HepG2 (cell line): Measurements from ENCODE around the gene GJC2. TPM values are rescaled to one million over a fixed set of nuclear protein-coding genes. Genes with fewer than 3 reads are reported as not detected.

Source experiments
- ATAC-seq: fragments of 200-7000 bp; cut with Tn5 transposase; 3 replicates; pipeline ENCODE4 v1.9.1; 2020; ENCODE audit warnings: mild to moderate bottlenecking, moderate library complexity
- BruUV-seq: library from RNA; stranded (reverse); fragments of 400-500 nt; replicated peaks from 2 replicates; lab custom pipeline; 2021; lab: Mats Ljungman, UMichigan
- CTCF ChIA-PET: fragments of 300-600 bp; formaldehyde crosslinking; extraction: SDS; loops from one replicate; lab custom pipeline; 2021; ENCODE audit warnings: low total read pairs, inconsistent platforms, low intra/inter-chr PET ratio; lab: Yijun Ruan, JAX
- POLR2A ChIA-PET: fragments of 350-600 bp; sonication (Branson Sonifier 250); formaldehyde crosslinking; loops from one replicate; lab custom pipeline; 2020; ENCODE audit warnings: antibody characterized with exemption, inconsistent platforms; lab: Yijun Ruan, JAX
- DNase-seq: peaks from one replicate; pipeline ENCODE4 v3.0.0-alpha.2; 2015; ENCODE audit warnings: low spot score
- FAIRE-seq: peaks from 3 replicates; lab custom pipeline; 2011; peaks lifted over from hg19 to GRCh38; lab: Jason Lieb, UNC
- H2AFZ ChIP-seq: one replicate; pipeline ENCODE4 v1.6.1; 2011; ENCODE audit warnings: low read length, inconsistent platforms
- H3K27ac ChIP-seq: fragments of 300-600 bp; 3 replicates; pipeline ENCODE4 v1.8.0; 2011; ENCODE audit warnings: mixed run types, mild to moderate bottlenecking, mixed read lengths, low read length, inconsistent platforms; ENCODE audit not compliant: insufficient read depth; ENCODE audit errors: extremely low read length
- H3K27me3 ChIP-seq, 2 experiments: fragments of 200-600 bp in 1 of 2; 2 replicates in 1 of 2; 3 replicates in 1 of 2; pipeline versions ENCODE4 v1.6.0 to v1.8.0; 2011; ENCODE audit warnings: low read length in 2 of 2, mild to moderate bottlenecking in 2 of 2, moderate library complexity in 2 of 2, inconsistent platforms in 1 of 2; ENCODE audit not compliant: insufficient read depth in 2 of 2, control insufficient read depth in 1 of 2
- H3K36me3 ChIP-seq, 2 experiments: fragments of 200-600 bp in 1 of 2; replicated peaks in 1 of 2; 2 replicates in 1 of 2; 3 replicates in 1 of 2; pipeline versions ENCODE4 v1.5.1 to v1.8.0; 2011; ENCODE audit warnings: low read length in 2 of 2, inconsistent platforms in 1 of 2; ENCODE audit not compliant: insufficient read depth in 2 of 2, control insufficient read depth in 1 of 2
- H3K4me1 ChIP-seq: 2 replicates; pipeline ENCODE4 v1.5.1; 2012; ENCODE audit warnings: low read length, inconsistent platforms; ENCODE audit not compliant: insufficient read depth
- H3K4me2 ChIP-seq: 2 replicates; pipeline ENCODE4 v1.6.0; 2011; ENCODE audit warnings: low read depth, low read length, inconsistent platforms
- H3K4me3 ChIP-seq, 3 experiments: fragments of 200-600 bp in 1 of 3; sonication (generic), shearing (Covaris generic) in 1 of 3; replicated peaks in 1 of 3; 2 replicates each; pipeline ENCODE4 v1.5.1; 2011 to 2016; ENCODE audit warnings: low read length in 3 of 3, inconsistent platforms in 2 of 3, low read depth in 2 of 3, mild to moderate bottlenecking in 2 of 3, control low read depth in 1 of 3, mixed read lengths in 1 of 3; ENCODE audit not compliant: insufficient read depth in 1 of 3
- H3K79me2 ChIP-seq: one replicate; pipeline ENCODE4 v1.6.1; 2011; ENCODE audit warnings: low read length, inconsistent platforms; ENCODE audit not compliant: insufficient read depth
- H3K9ac ChIP-seq: 2 replicates; pipeline ENCODE4 v1.6.0; 2011; ENCODE audit warnings: mild to moderate bottlenecking, low read depth, low read length, inconsistent platforms; ENCODE audit not compliant: insufficient read depth
- H3K9me3 ChIP-seq: 2 replicates; pipeline ENCODE4 v1.5.1; 2012; ENCODE audit warnings: mild to moderate bottlenecking, low read length
- H4K20me1 ChIP-seq: 2 replicates; pipeline ENCODE4 v1.6.0; 2011; ENCODE audit warnings: inconsistent platforms, mild to moderate bottlenecking, low read length, moderate library complexity; ENCODE audit not compliant: insufficient read depth
- AHDC1 ChIP-seq: sonication (generic); formaldehyde crosslinking; IDR thresholded peaks from 2 replicates; pipeline ENCODE4 v1.5.1; 2020; ENCODE audit warnings: mild to moderate bottlenecking, missing genetic modification reagents, borderline replicate concordance
- BCL6 ChIP-seq: IDR thresholded peaks from 2 replicates; pipeline ENCODE4 v1.6.1; 2016; ENCODE audit warnings: missing genetic modification reagents, missing compliant biosample characterization
- ETV6 ChIP-seq: sonication (generic); formaldehyde crosslinking; conservative IDR thresholded peaks from 2 replicates; pipeline ENCODE4 v1.4.0; 2020; ENCODE audit warnings: missing genetic modification reagents
- GABPB1 ChIP-seq: IDR thresholded peaks from 2 replicates; pipeline ENCODE4 v1.6.1; 2016; ENCODE audit warnings: mild to moderate bottlenecking, missing genetic modification reagents, moderate library complexity, missing compliant biosample characterization
- KDM6A ChIP-seq: IDR thresholded peaks from 2 replicates; pipeline ENCODE4 v1.6.1; 2016; ENCODE audit warnings: low read depth
- KMT2A ChIP-seq: sonication (generic); formaldehyde crosslinking; IDR thresholded peaks from 2 replicates; pipeline ENCODE4 v1.4.0; 2020; ENCODE audit warnings: missing genetic modification reagents
- LCORL ChIP-seq, 2 experiments: fragments of 450-650 bp in 1 of 2; sonication (generic) in 1 of 2; formaldehyde crosslinking in 1 of 2; IDR thresholded peaks; 2 replicates each; pipeline versions ENCODE4 v1.5.0 to v1.6.1; 2017 to 2020; ENCODE audit warnings: antibody characterized with exemption in 1 of 2, missing genetic modification reagents in 1 of 2
- MED1 ChIP-seq: sonication (generic); formaldehyde crosslinking; IDR thresholded peaks from 2 replicates; pipeline ENCODE4 v1.4.0; 2020; ENCODE audit warnings: missing genetic modification reagents
- PCBP1 ChIP-seq: fragments of 200-400 bp; formaldehyde crosslinking; IDR thresholded peaks from 2 replicates; pipeline ENCODE4 v1.6.1; 2017; ENCODE audit warnings: mild to moderate bottlenecking, low read depth, low read length, borderline replicate concordance
- TMF1 ChIP-seq: sonication (generic); formaldehyde crosslinking; IDR thresholded peaks from 2 replicates; pipeline ENCODE4 v1.8.1; 2022; ENCODE audit warnings: low read depth, missing genetic modification reagents
- ZNF260 ChIP-seq: sonication (generic); formaldehyde crosslinking; IDR thresholded peaks from 2 replicates; pipeline ENCODE4 v1.4.0; 2020; ENCODE audit warnings: missing genetic modification reagents, low read depth, mild to moderate bottlenecking, borderline replicate concordance
- ZNF75D ChIP-seq: sonication (generic); formaldehyde crosslinking; IDR thresholded peaks from 2 replicates; pipeline ENCODE4 v1.8.1; 2023; ENCODE audit warnings: missing genetic modification reagents, mild to moderate bottlenecking, borderline replicate concordance
- ZNF83 ChIP-seq: sonication (generic); formaldehyde crosslinking; IDR thresholded peaks from 2 replicates; pipeline ENCODE4 v1.4.0; 2020; ENCODE audit warnings: missing genetic modification reagents, mild to moderate bottlenecking, borderline replicate concordance
- WGBS: methylation state at CpG from one replicate; pipeline ENCODE4 v1.1.6; 2017; ENCODE audit warnings: low lambda C conversion rate; 5-methylcytosine and 5-hydroxymethylcytosine counted together
- in situ Hi-C: cut with HindIII; loops from 2 replicates; pipeline ENCODE4 v1.10.0; 2017; ENCODE audit warnings: low pct_unique_long_range_greater_than_20kb; ENCODE audit not compliant: extremely low pct_ligation_motif_present
- intact Hi-C: fragments of 100-400 bp; cut with micrococcal nuclease; formaldehyde crosslinking; loops from one replicate; pipeline ENCODE4 v1.10.0; 2022; ENCODE audit not compliant: unreplicated experiment
- polyA plus RNA-seq, 8 experiments: library from polyadenylated mRNA; depleted of rRNA in 3 of 8; stranded (reverse) in 7 of 8; unstranded in 1 of 8; fragments of >200 nt; fragmentation: Illumina TruSeq in 4 of 8; extraction: Trizol in 4 of 8; gene quantifications; 2 replicates each; pipeline versions ENCODE4 v1.2.1 to v1.2.3, GENCODE V29; 2011 to 2016; ENCODE audit warnings: low read depth in 4 of 8, missing spikeins in 1 of 8, mixed read lengths in 1 of 8; ENCODE audit not compliant: insufficient read depth in 1 of 8
- total RNA-seq, 5 experiments: library from RNA; depleted of rRNA; stranded (reverse); fragments of >200 nt; fragmentation: Illumina TruSeq; extraction: Trizol; gene quantifications; 2 replicates each; pipeline ENCODE4 v1.2.3, GENCODE V29; 2016; ENCODE audit warnings: low read depth in 1 of 5
- TF ChIP-seq, protein P1 (sequence below): IDR thresholded peaks from 2 replicates; pipeline ENCODE4 v1.6.1; 2016; ENCODE audit warnings: missing compliant biosample characterization, missing genetic modification reagents, borderline replicate concordance
- TF ChIP-seq, protein P2 (sequence below): sonication (generic); formaldehyde crosslinking; IDR thresholded peaks from 2 replicates; pipeline ENCODE4 v1.8.1; 2023; ENCODE audit warnings: mild to moderate bottlenecking, inconsistent platforms, moderate library complexity, missing genetic modification reagents, borderline replicate concordance

The GJC2 gene
- total and polyA plus RNA-seq, 2 of the 13 experiments (the other 11 are each of a cell fraction or from before 2014, with no cell fraction given), result 1.6 to 3.8 TPM

- TF ChIP-seq KDM6A (CRISPR knock-in tag) (no peak), ZNF75D (CRISPR knock-in tag) (no peak), LCORL (IDR thresholded peaks at IDR 0.05) (no peak), LCORL (CRISPR knock-in tag; IDR thresholded peaks at IDR 0.05) (0 out of 2 replicates have a peak, but pooled peaks have one; percentile 52), MED1 (CRISPR knock-in tag) (no peak), ZNF83 (CRISPR knock-in tag) (peak; percentile 49; the same call in 1 of the 2 replicates), PCBP1 (no peak), GABPB1 (CRISPR knock-in tag) (peak; percentile 12; the same call in 1 of the 2 replicates)
- TF ChIP-seq, protein P1, sequence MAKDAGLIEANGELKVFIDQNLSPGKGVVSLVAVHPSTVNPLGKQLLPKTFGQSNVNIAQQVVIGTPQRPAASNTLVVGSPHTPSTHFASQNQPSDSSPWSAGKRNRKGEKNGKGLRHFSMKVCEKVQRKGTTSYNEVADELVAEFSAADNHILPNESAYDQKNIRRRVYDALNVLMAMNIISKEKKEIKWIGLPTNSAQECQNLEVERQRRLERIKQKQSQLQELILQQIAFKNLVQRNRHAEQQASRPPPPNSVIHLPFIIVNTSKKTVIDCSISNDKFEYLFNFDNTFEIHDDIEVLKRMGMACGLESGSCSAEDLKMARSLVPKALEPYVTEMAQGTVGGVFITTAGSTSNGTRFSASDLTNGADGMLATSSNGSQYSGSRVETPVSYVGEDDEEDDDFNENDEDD (CRISPR knock-in tag), result no peak
Observed at GRCh38 chr1:228160201-228160761, 10.6 kb downstream of the GJC2 start (continued).

- Histone ChIP-seq H3K27me3 (no peaks in the 10 kb centered on the region; a peak in 1 of 5 replicates), H3K9ac (no peak overlapping the region), H3K27ac (no peak overlapping the region), H3K4me3 (no peak overlapping the region), H3K36me3 (no peaks in the 10 kb centered on the region), H3K79me2 (no peaks in the 10 kb centered on the region), H2AFZ (no peak overlapping the region), H4K20me1 (peaks cover 3% of the 10 kb centered on the region; the same call in 1 of the 2 replicates), H3K4me2 (peak overlapping the region; percentile 34; the same call in 1 of the 2 replicates), H3K4me1 (peaks cover 56% of the 10 kb centered on the region), H3K9me3 (no peaks in the 10 kb centered on the region)
- no TSS peak for BruUV-seq
- intact Hi-C loops, result no loop called here
- in situ Hi-C loops, result no loop called here
- ChIA-PET CTCF (no interaction called here), POLR2A (interaction anchor here (0.8 to 2.8 kb wide), 2 partner anchors 10 to 12 kb away, joined by 4 to 16 read pairs; partner anchors contain the start of gene GJC2)
- no peak for ATAC-seq
- FAIRE-seq, result no peak
- WGBS, result 8% methylated on average over 6 of the region's 7 CpGs
- DNase-seq, result no peak
- TF ChIP-seq BCL6 (no peak), KMT2A (no peak), TMF1 (no peak), ETV6 (CRISPR knock-in tag) (no peak), AHDC1 (CRISPR knock-in tag) (no peak), ZNF260 (CRISPR knock-in tag) (no peak)
- TF ChIP-seq, protein P2, sequence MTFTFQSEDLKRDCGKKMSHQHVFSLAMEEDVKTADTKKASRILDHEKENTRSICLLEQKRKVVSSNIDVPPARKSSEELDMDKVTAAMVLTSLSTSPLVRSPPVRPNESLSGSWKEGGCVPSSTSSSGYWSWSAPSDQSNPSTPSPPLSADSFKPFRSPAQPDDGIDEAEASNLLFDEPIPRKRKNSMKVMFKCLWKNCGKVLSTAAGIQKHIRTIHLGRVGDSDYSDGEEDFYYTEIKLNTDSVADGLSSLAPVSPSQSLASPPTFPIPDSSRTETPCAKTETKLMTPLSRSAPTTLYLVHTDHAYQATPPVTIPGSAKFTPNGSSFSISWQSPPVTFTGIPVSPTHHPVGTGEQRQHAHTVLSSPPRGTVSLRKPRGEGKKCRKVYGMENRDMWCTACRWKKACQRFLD (CRISPR knock-in tag), result no peak
Observed at GRCh38 chr1:228161362-228161761, 11.6 kb downstream of the GJC2 start.
